Measurements from ENCODE around the gene SYT1.

DNA sequence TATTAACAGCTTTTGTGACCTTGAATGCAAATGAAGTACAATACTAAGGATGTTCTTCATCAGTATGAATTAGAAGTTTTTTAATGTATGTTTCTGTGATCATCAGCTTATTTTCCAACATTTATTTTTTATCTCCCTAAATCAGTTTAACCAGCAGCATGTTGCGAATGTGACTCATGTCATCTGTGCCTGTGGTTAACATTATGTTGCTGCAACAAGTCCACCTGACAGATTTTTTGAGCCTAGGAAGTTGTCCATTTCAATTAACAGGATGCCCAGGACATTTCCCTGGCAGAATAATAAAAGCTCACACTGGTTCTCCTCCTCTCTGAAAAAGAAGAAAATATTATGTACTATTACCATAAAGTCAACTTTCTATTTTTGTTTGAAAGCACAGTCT, 155.5 kb downstream of the SYT1 start:
- TF ChIP-seq CTCF (IDR thresholded peaks at IDR 0.05): no peak
- TF ChIP-seq POLR2A (IDR thresholded peaks at IDR 0.05): no peak

Data from uterus (tissue), 2 donors.